ENCODE measurements around the gene WNT5A. TPM values are rescaled to one million over a fixed set of nuclear protein-coding genes. Genes with fewer than 3 reads are reported as not detected.

Gene WNT5A
- total RNA-seq, 1 experiment from 2014 or later = 0.15 TPM

DNA sequence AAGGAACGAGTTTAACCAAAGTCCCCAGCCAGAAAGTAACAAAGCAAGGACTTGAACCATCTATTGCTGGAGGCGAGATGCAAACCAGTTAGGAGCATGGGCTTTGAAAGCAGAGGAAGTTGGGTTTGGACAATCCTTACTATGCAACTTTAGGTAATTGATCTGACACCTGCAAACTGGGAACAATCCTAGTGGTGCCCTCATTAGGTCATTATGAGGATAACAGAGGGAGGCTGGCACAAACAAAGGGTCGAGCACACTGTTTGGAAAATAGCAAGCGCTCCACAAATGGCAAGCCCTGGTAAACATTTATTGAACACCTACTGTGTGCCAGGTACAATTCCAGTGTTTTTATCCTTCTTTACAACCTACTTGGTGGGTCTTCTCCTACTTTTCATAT is 45.6 kb downstream of the WNT5A start:
- TF ChIP-seq SRF (IDR thresholded peaks at IDR 0.05; ENCODE audit: low read depth) = no peak
- TF ChIP-seq JUND (IDR thresholded peaks at IDR 0.05) = no peak
- TF ChIP-seq EZH2 (IDR thresholded peaks at IDR 0.05) = no peak
- no peak for TF ChIP-seq POLR2A (IDR thresholded peaks at IDR 0.05; ENCODE audit: borderline replicate concordance, extremely low read depth, insufficient read depth, insufficient read length)
- TF ChIP-seq, protein P1, sequence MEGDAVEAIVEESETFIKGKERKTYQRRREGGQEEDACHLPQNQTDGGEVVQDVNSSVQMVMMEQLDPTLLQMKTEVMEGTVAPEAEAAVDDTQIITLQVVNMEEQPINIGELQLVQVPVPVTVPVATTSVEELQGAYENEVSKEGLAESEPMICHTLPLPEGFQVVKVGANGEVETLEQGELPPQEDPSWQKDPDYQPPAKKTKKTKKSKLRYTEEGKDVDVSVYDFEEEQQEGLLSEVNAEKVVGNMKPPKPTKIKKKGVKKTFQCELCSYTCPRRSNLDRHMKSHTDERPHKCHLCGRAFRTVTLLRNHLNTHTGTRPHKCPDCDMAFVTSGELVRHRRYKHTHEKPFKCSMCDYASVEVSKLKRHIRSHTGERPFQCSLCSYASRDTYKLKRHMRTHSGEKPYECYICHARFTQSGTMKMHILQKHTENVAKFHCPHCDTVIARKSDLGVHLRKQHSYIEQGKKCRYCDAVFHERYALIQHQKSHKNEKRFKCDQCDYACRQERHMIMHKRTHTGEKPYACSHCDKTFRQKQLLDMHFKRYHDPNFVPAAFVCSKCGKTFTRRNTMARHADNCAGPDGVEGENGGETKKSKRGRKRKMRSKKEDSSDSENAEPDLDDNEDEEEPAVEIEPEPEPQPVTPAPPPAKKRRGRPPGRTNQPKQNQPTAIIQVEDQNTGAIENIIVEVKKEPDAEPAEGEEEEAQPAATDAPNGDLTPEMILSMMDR (IDR thresholded peaks at IDR 0.05 in 2 of 3, conservative IDR thresholded peaks at IDR 0.05 in 1 of 3; ENCODE audit: borderline replicate concordance in 1 of 3, insufficient read depth in 1 of 3, low read depth in 2 of 3, low read length in 2 of 3) = no peak
- TF ChIP-seq ZBTB33 (IDR thresholded peaks at IDR 0.05; ENCODE audit: extremely low read depth, insufficient replicate concordance, low read length) = no peak
- TF ChIP-seq FOSL1 (IDR thresholded peaks at IDR 0.05; ENCODE audit: low read depth) = no peak
- no peak for TF ChIP-seq ZFX (IDR thresholded peaks at IDR 0.05)
- TF ChIP-seq EZH2phosphoT487 (IDR thresholded peaks at IDR 0.05; ENCODE audit: borderline replicate concordance) = no peak
- TF ChIP-seq, protein P2, sequence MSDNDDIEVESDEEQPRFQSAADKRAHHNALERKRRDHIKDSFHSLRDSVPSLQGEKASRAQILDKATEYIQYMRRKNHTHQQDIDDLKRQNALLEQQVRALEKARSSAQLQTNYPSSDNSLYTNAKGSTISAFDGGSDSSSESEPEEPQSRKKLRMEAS (IDR thresholded peaks at IDR 0.05) = no peak
- no peak for TF ChIP-seq POLR2AphosphoS5 (IDR thresholded peaks at IDR 0.05; ENCODE audit: low read depth, low read length)
- no peak for TF ChIP-seq CBX3 (IDR thresholded peaks at IDR 0.05; ENCODE audit: low read depth)
- no peak for TF ChIP-seq SIN3A (IDR thresholded peaks at IDR 0.05; ENCODE audit: low read depth)
- no peak for TF ChIP-seq ATF3 (IDR thresholded peaks at IDR 0.05)
- no peak for TF ChIP-seq SP1 (IDR thresholded peaks at IDR 0.05; ENCODE audit: low read depth)
- TF ChIP-seq EGR1 (IDR thresholded peaks at IDR 0.05; ENCODE audit: low read depth) = no peak
- TF ChIP-seq YY1 (IDR thresholded peaks at IDR 0.05; ENCODE audit: extremely low read depth, insufficient replicate concordance, low read depth, low read length) = no peak
- Histone ChIP-seq H3K4me1 (ENCODE audit: control insufficient read depth in 1 of 2, insufficient read depth in 2 of 2, low read length in 2 of 2) (no peaks in the 10 kb centered on the region), H3K9ac (ENCODE audit: low read length) (no peak overlapping the region), H4K20me1 (ENCODE audit: insufficient read depth) (no peaks in the 10 kb centered on the region), H3K4me3 (replicated peaks in 1 of 2; ENCODE audit: low read depth in 1 of 2, low read length in 2 of 2) (no peak overlapping the region), H3K79me2 (ENCODE audit: insufficient read depth, low read length) (no peaks in the 10 kb centered on the region), H3K9me2 (ENCODE audit: insufficient read depth) (no peaks in the 10 kb centered on the region), H3K36me3 (ENCODE audit: control insufficient read depth in 1 of 2, insufficient read depth in 2 of 2, low read length in 2 of 2) (no peaks in the 10 kb centered on the region), H3K9me3 (ENCODE audit: control insufficient read depth in 1 of 2, insufficient read depth in 1 of 2, low read depth in 1 of 2, low read length in 2 of 2) (no peaks in the 10 kb centered on the region; a peak in 2 of 4 replicates), H3K27ac (ENCODE audit: low read depth, low read length) (no peak overlapping the region), H2AFZ (ENCODE audit: low read depth, low read length, poor library complexity, severe bottlenecking) (no peak overlapping the region), H3K27me3 (ENCODE audit: insufficient read depth, low read length) (no peaks in the 10 kb centered on the region), H3K4me2 (ENCODE audit: low read length) (no peak overlapping the region)
- no TSS peak for BruUV-seq (replicated peaks)
- DNase-seq (ENCODE audit: low read depth, low spot score) = no peak
- CTCF ChIA-PET = no interaction called here
- POLR2A ChIA-PET = no interaction called here
- RAD21 ChIA-PET (ENCODE audit: low non-redundant PET in 1 of 2, low total read pairs in 2 of 2, uncharacterized antibody in 2 of 2, unreplicated experiment in 2 of 2) = no interaction called here
- intact Hi-C loops (cut with micrococcal nuclease) = no loop called here
- ATAC-seq = no peak

All from HCT116 (cell line).